T-cell (primary cell): ENCODE data around the gene KCND1. TPM values are rescaled to one million over a fixed set of nuclear protein-coding genes. Genes with fewer than 3 reads are reported as not detected.
A peak's percentile ranks its signal among the peaks of the same experiment; 100 is the strongest.

Source experiments
- ATAC-seq, 4 experiments: fragments of 200-7000 bp in 3 of 4; fragments of 150-1000 bp in 1 of 4; cut with Tn5 transposase; replicated peaks in 1 of 4; 1 replicate in 3 of 4; 2 replicates in 1 of 4; pipeline ENCODE4 v1.10.0; 2021; ENCODE audit warnings: moderate library complexity in 3 of 4, mild to moderate bottlenecking in 2 of 4, moderate number of reproducible peaks in 1 of 4
- CTCF ChIA-PET, 2 donors: fragments of 300-600 bp; sonication (Branson Sonifier 250); formaldehyde crosslinking; loops; one replicate each; lab custom pipeline; 2022; ENCODE audit warnings: antibody characterized with exemption in 2 of 2; lab: Charles Lee
- POLR2A ChIA-PET, 2 donors: fragments of 300-600 bp; sonication (Branson Sonifier 250); formaldehyde crosslinking; loops; one replicate each; lab custom pipeline; 2022; ENCODE audit warnings: antibody characterized with exemption in 2 of 2; lab: Charles Lee
- DNase-seq, 35 experiments: peaks; one replicate each; pipeline versions ENCODE4 v3.0.0 to v3.0.0-alpha.2; 2013 to 2023
- H3K27ac ChIP-seq: one replicate; pipeline ENCODE4 v1.5.1; 2013; ENCODE audit warnings: low read length
- H3K27me3 ChIP-seq, 2 experiments: replicated peaks in 1 of 2; 1 replicate in 1 of 2; 2 replicates in 1 of 2; pipeline versions ENCODE4 v1.6.1 to v1.7.0; 2013; ENCODE audit warnings: low read length in 1 of 2, mixed read lengths in 1 of 2; ENCODE audit not compliant: control insufficient read depth in 2 of 2, insufficient read depth in 2 of 2; ENCODE audit errors: extremely low read depth in 1 of 2
- H3K36me3 ChIP-seq, 2 donors: 1 replicate in 1 of 2; 2 replicates in 1 of 2; pipeline versions ENCODE4 v1.6.1 to v1.7.0; 2013; ENCODE audit warnings: low read length in 1 of 2; ENCODE audit not compliant: control insufficient read depth in 2 of 2, insufficient read depth in 1 of 2; ENCODE audit errors: extremely low read depth in 1 of 2
- H3K4me1 ChIP-seq, 2 experiments: 1 replicate in 1 of 2; 2 replicates in 1 of 2; pipeline versions ENCODE4 v1.6.1 to v1.7.0; 2013; ENCODE audit warnings: low read length in 2 of 2, mixed read lengths in 1 of 2; ENCODE audit not compliant: insufficient read depth in 2 of 2, control insufficient read depth in 1 of 2; ENCODE audit errors: extremely low read depth in 1 of 2
- H3K4me3 ChIP-seq, 2 donors: 1 replicate in 1 of 2; 2 replicates in 1 of 2; pipeline versions ENCODE4 v1.5.1 to v1.7.0; 2013; ENCODE audit warnings: mild to moderate bottlenecking in 2 of 2, low read length in 1 of 2, moderate library complexity in 1 of 2; ENCODE audit not compliant: control insufficient read depth in 1 of 2; ENCODE audit errors: extremely low read depth in 1 of 2
- H3K9me3 ChIP-seq: 2 replicates; pipeline ENCODE4 v1.7.0; 2013
- H3K27ac Mint-ChIP-seq, 2 donors: one replicate each; pipeline ENCODE4 v1.8.0; 2020 to 2021; ENCODE audit warnings: mild to moderate bottlenecking in 2 of 2, mixed read lengths in 2 of 2
- H3K27me3 Mint-ChIP-seq, 2 donors: one replicate each; pipeline ENCODE4 v1.8.0; 2021 to 2022; ENCODE audit warnings: mixed read lengths in 2 of 2
- H3K36me3 Mint-ChIP-seq: one replicate; pipeline ENCODE4 v1.8.0; 2021; ENCODE audit warnings: mixed read lengths
- H3K4me1 Mint-ChIP-seq, 3 donors: one replicate each; pipeline ENCODE4 v1.8.0; 2020 to 2022; ENCODE audit warnings: mixed read lengths in 3 of 3, mild to moderate bottlenecking in 1 of 3
- H3K4me3 Mint-ChIP-seq, 3 donors: one replicate each; pipeline ENCODE4 v1.8.0; 2020 to 2022; ENCODE audit warnings: mild to moderate bottlenecking in 3 of 3, mixed read lengths in 3 of 3, moderate library complexity in 3 of 3
- H3K9me3 Mint-ChIP-seq, 3 donors: one replicate each; pipeline ENCODE4 v1.8.0; 2020 to 2022; ENCODE audit warnings: mixed read lengths in 3 of 3
- WGBS: methylation state at CpG from one replicate; pipeline ENCODE4 v1.1.5; 2013; ENCODE audit warnings: missing lambda C conversion rate; ENCODE audit not compliant: insufficient coverage; 5-methylcytosine and 5-hydroxymethylcytosine counted together
- total RNA-seq, 35 experiments: library from RNA in 6 of 35; stranded (reverse) in 6 of 35; fragments of 120-200 nt in 1 of 35; gene quantifications; one replicate each; pipeline versions ENCODE4 v1.2.1 to v1.2.4 and lab custom pipeline; 2013 to 2026

KCND1 gene
- total RNA-seq, 5 donors from 2014 or later (not counting 1 experiment from before 2014, with no cell fraction given) = 0.85 to 3.7 (median 2.6) TPM

- Histone ChIP-seq H3K9me3 (no peaks in the 10 kb centered on the region), H3K4me1 (peaks cover 20 to 67% of the 10 kb centered on the region in 2 experiments), H3K36me3 (peaks cover 0 to 42% of the 10 kb centered on the region in 2 donors), H3K4me3 (peak overlapping the region; percentile 75 to 98), H3K27me3 (no peaks in the 10 kb centered on the region), H3K27ac (peak overlapping the region; percentile 80)
- H3K27ac Mint-ChIP-seq = peak overlapping the region; percentile 74 to 97
- ATAC-seq (peak; percentile 28 to 38 (median 34)), DNase-seq (peak; percentile 80 to 91 (median 86))
- H3K4me3 Mint-ChIP-seq = peak overlapping the region; percentile 86 to 97 (median 96)
- H3K27me3 Mint-ChIP-seq = no peaks in the 10 kb centered on the region
- WGBS = 0% methylated on average over 10 of the region's 27 CpGs
- H3K4me1 Mint-ChIP-seq = peaks cover 62 to 75% (median 67%) of the 10 kb centered on the region in 3 donors
- CTCF ChIA-PET = interaction anchor here (0.7 to 1.8 kb wide), 3 partner anchors 23 to 369 kb away, joined by 3 to 5 read pairs (median 3); no protein-coding TSS in a partner anchor
- POLR2A ChIA-PET = interaction anchor here in 1 of 2 donors (0.6 kb wide), 1 partner anchor 116 kb away, joined by 3 read pairs; the partner anchor contains the start of gene HDAC6
- H3K9me3 Mint-ChIP-seq = no peaks in the 10 kb centered on the region
- peaks cover 30% of the 10 kb centered on the region for H3K36me3 Mint-ChIP-seq
Observed at GRCh38 chrX:48917139-48918001, 54.3 kb downstream of the KCND1 start.

GRCh38 chrX:48914593-48915493 lies 56.8 kb downstream of the KCND1 start:
- Histone ChIP-seq H3K36me3 (peaks cover 0 to 42% of the 10 kb centered on the region in 2 donors), H3K27me3 (no peaks in the 10 kb centered on the region), H3K4me3 (peak overlapping the region; percentile 46 to 98), H3K9me3 (no peaks in the 10 kb centered on the region), H3K4me1 (peaks cover 4 to 62% of the 10 kb centered on the region in 2 experiments), H3K27ac (no peak overlapping the region)
- peak overlapping the region; percentile 7 to 77 for H3K27ac Mint-ChIP-seq
- ChIA-PET POLR2A (interaction anchor here in 1 of 2 donors (0.6 kb wide), 1 partner anchor 8 kb away, joined by 3 read pairs; no protein-coding TSS in a partner anchor), CTCF (interaction anchor here in 1 of 2 donors (1.8 kb wide), 1 partner anchor 25 kb away, joined by 5 read pairs; no protein-coding TSS in a partner anchor)
- DNase-seq (no peak), ATAC-seq (no peak)
- H3K9me3 Mint-ChIP-seq = no peaks in the 10 kb centered on the region
- peaks cover 58 to 71% (median 65%) of the 10 kb centered on the region in 3 donors for H3K4me1 Mint-ChIP-seq
- WGBS = 71% methylated on average over 5 of the region's 13 CpGs
- H3K4me3 Mint-ChIP-seq = peak overlapping the region; percentile 86 to 97 (median 96)
- peaks cover 26% of the 10 kb centered on the region for H3K36me3 Mint-ChIP-seq
- peaks cover 0 to 7% of the 10 kb centered on the region in 2 donors for H3K27me3 Mint-ChIP-seq

GRCh38 chrX:48913605-48914366 lies 57.9 kb downstream of the KCND1 start:
- POLR2A ChIA-PET = interaction anchor here (0.7 kb wide), 2 partner anchors 12 to 259 kb away, joined by 5 to 11 read pairs; no protein-coding TSS in a partner anchor
- Mint-ChIP-seq H3K4me1 (peaks cover 54 to 63% (median 61%) of the 10 kb centered on the region in 3 donors), H3K27me3 (peaks cover 0 to 7% of the 10 kb centered on the region in 2 donors)

GRCh38 chrX:48911412-48912182 lies 60.0 kb downstream of the KCND1 start, which contains the start of gene SLC35A2:
Gene SLC35A2 (minus strand): TSS chrX:48911646. CDS start chrX:48911636, 10 bp downstream.
- Histone ChIP-seq H3K27me3 (no peaks in the 10 kb centered on the region), H3K4me3 (peak within 1 kb of the TSS; percentile 68 to 85), H3K4me1 (peaks cover 2 to 55% of the 10 kb centered on the region in 2 experiments), H3K36me3 (peaks cover 0 to 42% of the 10 kb centered on the region in 2 donors), H3K27ac (peak within 1 kb of the TSS; percentile 74), H3K9me3 (no peaks in the 10 kb centered on the region)
- H3K27me3 Mint-ChIP-seq = peaks cover 0 to 11% of the 10 kb centered on the region in 2 donors
- peak within 1 kb of the TSS; percentile 86 to 94 (median 88) for H3K4me3 Mint-ChIP-seq
- WGBS = 0% methylated on average over 34 of the region's 60 CpGs
- CTCF ChIA-PET = interaction anchor here (0.6 to 1.3 kb wide), 8 partner anchors 26 to 443 kb away, joined by 3 to 8 read pairs (median 5); no protein-coding TSS in a partner anchor
- DNase-seq (peak; percentile 71 to 91 (median 87)), ATAC-seq (peak; percentile 76 to 83 (median 78))
- POLR2A ChIA-PET = interaction anchor here (0.9 to 2.2 kb wide), 6 partner anchors 10 to 28 kb away, joined by 3 to 16 read pairs (median 4); partner anchors contain the start of genes PQBP1 (in 2 of the 2) and TIMM17B (in 2 of the 2)
- no peaks in the 10 kb centered on the region for H3K9me3 Mint-ChIP-seq
- H3K36me3 Mint-ChIP-seq = peaks cover 15% of the 10 kb centered on the region
- H3K4me1 Mint-ChIP-seq = peaks cover 49 to 59% (median 54%) of the 10 kb centered on the region in 3 donors
- peak within 1 kb of the TSS; percentile 92 to 93 for H3K27ac Mint-ChIP-seq

More at GRCh38 chrX:48913605-48914366, 57.9 kb downstream of the KCND1 start:
- H3K4me3 Mint-ChIP-seq = peak overlapping the region; percentile 86 to 97 (median 96)
- no peak for DNase-seq
- Histone ChIP-seq H3K4me3 (no peak overlapping the region), H3K4me1 (peaks cover 2 to 59% of the 10 kb centered on the region in 2 experiments), H3K9me3 (no peaks in the 10 kb centered on the region), H3K36me3 (peaks cover 0 to 47% of the 10 kb centered on the region in 2 donors), H3K27me3 (no peaks in the 10 kb centered on the region), H3K27ac (peak overlapping the region; percentile 18)
- no peak for ATAC-seq
- peak overlapping the region; percentile 67 to 77 for H3K27ac Mint-ChIP-seq
- CTCF ChIA-PET = no interaction called here
- peaks cover 26% of the 10 kb centered on the region for H3K36me3 Mint-ChIP-seq
- H3K9me3 Mint-ChIP-seq = no peaks in the 10 kb centered on the region
- WGBS = 86% methylated on average over 1 of the region's 5 CpGs
